GM18520 (cell line): Measurements from ENCODE around the gene STIM2.
"Not testable (repeated sequence)": the region's sequence is repeated elsewhere in the genome, so short reads cannot be mapped to it uniquely, and the experiment has no call there.

ENCODE experiments used
- ATAC-seq: cut with Tn5 transposase; IDR thresholded peaks from one replicate; pipeline ENCODE4 v1.9.1; 2021; ENCODE audit not compliant: unreplicated experiment

The STIM2 gene

GRCh38 chr4:26860157-26860921 is at the start of gene STIM2:
STIM2 (plus strand) TSS chr4:26860841.
- peak; percentile 60 for ATAC-seq

- not testable (repeated sequence) for ATAC-seq
Observed at GRCh38 chr4:26811571-26811970, 49.1 kb upstream of the STIM2 start.

- no peak for ATAC-seq
Observed at GRCh38 chr4:26812049-26812714, 48.5 kb upstream of the STIM2 start.

- no peak for ATAC-seq
Observed at GRCh38 chr4:26813698-26814097, 46.9 kb upstream of the STIM2 start.

- ATAC-seq: no peak
Observed at GRCh38 chr4:26815199-26815598, 45.4 kb upstream of the STIM2 start.

GRCh38 chr4:26815706-26816105 is 44.9 kb upstream of the STIM2 start:
- ATAC-seq: no peak

- no peak for ATAC-seq
Observed at GRCh38 chr4:26819026-26819425, 41.6 kb upstream of the STIM2 start.

GRCh38 chr4:26819478-26820095 is 41.1 kb upstream of the STIM2 start:
- peak; percentile 34 for ATAC-seq

- ATAC-seq: no peak
Observed at GRCh38 chr4:26820346-26820745, 40.3 kb upstream of the STIM2 start.

GRCh38 chr4:26821031-26821430 is 39.6 kb upstream of the STIM2 start:
- ATAC-seq: no peak

GRCh38 chr4:26821677-26822503 is 38.8 kb upstream of the STIM2 start:
- ATAC-seq: no peak

GRCh38 chr4:26822546-26822945 is 38.1 kb upstream of the STIM2 start:
- peak; percentile 69 for ATAC-seq

- ATAC-seq: not testable (repeated sequence)
Observed at GRCh38 chr4:26822974-26823373, 37.7 kb upstream of the STIM2 start.

- ATAC-seq: no peak
Observed at GRCh38 chr4:26823583-26823982, 37.1 kb upstream of the STIM2 start.

- no peak for ATAC-seq
Observed at GRCh38 chr4:26824667-26825066, 36.0 kb upstream of the STIM2 start.

GRCh38 chr4:26826721-26827120 is 33.9 kb upstream of the STIM2 start:
- peak; percentile 72 for ATAC-seq

GRCh38 chr4:26827336-26827735 is 33.3 kb upstream of the STIM2 start:
- not testable (repeated sequence) for ATAC-seq

GRCh38 chr4:26827798-26828197 is 32.8 kb upstream of the STIM2 start:
- ATAC-seq: no peak

- no peak for ATAC-seq
Observed at GRCh38 chr4:26829018-26829417, 31.6 kb upstream of the STIM2 start.

- ATAC-seq: no peak
Observed at GRCh38 chr4:26830033-26830432, 30.6 kb upstream of the STIM2 start.

- ATAC-seq: no peak
Observed at GRCh38 chr4:26830701-26831100, 29.9 kb upstream of the STIM2 start.
